NB4 (cell line): ENCODE measurements around the gene SDK2.

Experiments used
- MYC ChIP-seq: IDR thresholded peaks from 2 replicates; pipeline ENCODE4 v1.6.1; 2011; ENCODE audit warnings: low read depth, low read length
- POLR2A ChIP-seq: IDR thresholded peaks from 2 replicates; pipeline ENCODE4 v1.6.1; 2011; ENCODE audit warnings: mild to moderate bottlenecking; ENCODE audit not compliant: insufficient read length; ENCODE audit errors: extremely low read depth
- TF ChIP-seq, protein P1 (sequence below): IDR thresholded peaks from one replicate; pipeline ENCODE4 v1.5.1; 2012; ENCODE audit warnings: low read depth, low read length

DNA sequence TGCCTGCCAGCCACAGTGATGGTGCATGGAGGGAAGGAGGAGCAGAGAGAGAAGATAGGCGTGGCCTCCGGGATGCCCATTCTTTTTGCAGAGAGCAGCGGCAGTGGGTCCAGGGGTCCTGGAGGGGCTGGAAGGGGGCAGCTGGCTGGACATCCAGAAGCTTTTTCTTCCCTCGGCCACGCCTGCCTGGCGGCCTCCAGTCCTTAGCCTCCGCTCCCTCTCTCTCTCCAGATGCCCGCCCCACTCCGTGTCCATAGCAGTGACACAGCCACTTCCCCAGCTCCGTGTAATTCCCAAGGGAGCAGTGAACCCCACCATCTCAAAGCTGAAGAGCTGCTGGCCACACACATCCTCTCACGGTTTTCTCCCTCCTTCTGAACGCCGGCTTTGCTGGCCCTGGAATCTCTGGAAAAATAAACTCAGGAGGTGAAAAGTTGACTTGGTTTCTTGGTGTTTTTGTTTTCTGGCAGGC, 306.2 kb downstream of the SDK2 start:
- TF ChIP-seq MYC = no peak
- no peak for TF ChIP-seq POLR2A
- TF ChIP-seq, protein P1, sequence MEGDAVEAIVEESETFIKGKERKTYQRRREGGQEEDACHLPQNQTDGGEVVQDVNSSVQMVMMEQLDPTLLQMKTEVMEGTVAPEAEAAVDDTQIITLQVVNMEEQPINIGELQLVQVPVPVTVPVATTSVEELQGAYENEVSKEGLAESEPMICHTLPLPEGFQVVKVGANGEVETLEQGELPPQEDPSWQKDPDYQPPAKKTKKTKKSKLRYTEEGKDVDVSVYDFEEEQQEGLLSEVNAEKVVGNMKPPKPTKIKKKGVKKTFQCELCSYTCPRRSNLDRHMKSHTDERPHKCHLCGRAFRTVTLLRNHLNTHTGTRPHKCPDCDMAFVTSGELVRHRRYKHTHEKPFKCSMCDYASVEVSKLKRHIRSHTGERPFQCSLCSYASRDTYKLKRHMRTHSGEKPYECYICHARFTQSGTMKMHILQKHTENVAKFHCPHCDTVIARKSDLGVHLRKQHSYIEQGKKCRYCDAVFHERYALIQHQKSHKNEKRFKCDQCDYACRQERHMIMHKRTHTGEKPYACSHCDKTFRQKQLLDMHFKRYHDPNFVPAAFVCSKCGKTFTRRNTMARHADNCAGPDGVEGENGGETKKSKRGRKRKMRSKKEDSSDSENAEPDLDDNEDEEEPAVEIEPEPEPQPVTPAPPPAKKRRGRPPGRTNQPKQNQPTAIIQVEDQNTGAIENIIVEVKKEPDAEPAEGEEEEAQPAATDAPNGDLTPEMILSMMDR = no peak
